ENCODE measurements around the gene CEACAM18. TPM values are rescaled to one million over a fixed set of nuclear protein-coding genes. Genes with fewer than 3 reads are reported as not detected.

CEACAM18 gene
- total and polyA plus RNA-seq, 2 of the 4 experiments (the other 2 are of a cell fraction): not detected

DNA sequence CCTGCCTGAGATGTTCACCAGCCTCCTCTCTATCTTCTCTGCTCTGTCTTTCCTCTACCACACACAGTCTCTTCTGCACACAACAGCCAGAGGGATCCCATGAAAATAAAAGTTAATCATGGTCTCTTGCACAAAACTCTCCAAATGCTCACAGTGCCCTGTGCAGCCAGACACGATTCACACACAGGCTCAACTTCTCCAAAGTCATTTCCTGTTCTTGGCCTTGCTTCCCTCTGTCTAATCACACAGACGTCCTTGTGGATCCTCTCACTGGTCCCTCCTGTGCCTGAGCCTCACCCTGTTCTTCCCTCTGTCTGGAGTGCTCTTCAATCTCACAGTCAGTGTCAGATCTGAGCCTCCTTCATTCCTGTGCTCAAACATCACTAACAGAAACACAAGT, 15.4 kb downstream of the CEACAM18 start:
- Histone ChIP-seq H3K79me1 (ENCODE audit: low read depth in 1 of 2, low read length in 2 of 2) (no peaks in the 10 kb centered on the region), H3K18ac (ENCODE audit: low read depth, low read length) (no peak overlapping the region), H2BK5ac (ENCODE audit: low read depth, low read length, poor library complexity, severe bottlenecking) (no peak overlapping the region), H4K5ac (ENCODE audit: low read depth, low read length) (no peak overlapping the region), H3K4ac (ENCODE audit: low read depth, low read length) (no peak overlapping the region), H3K4me2 (ENCODE audit: low read depth, low read length) (no peak overlapping the region), H3K27me3 (ENCODE audit: control insufficient read depth, insufficient read depth, low read length) (no peaks in the 10 kb centered on the region), H2AK5ac (ENCODE audit: low read depth, low read length) (no peak overlapping the region), H3K9ac (ENCODE audit: low read depth, low read length) (no peak overlapping the region), H3K23ac (ENCODE audit: low read depth, low read length) (no peak overlapping the region), H2AK9ac (replicated peaks; ENCODE audit: low read depth, low read length, poor library complexity) (no peak overlapping the region), H3K9me1 (ENCODE audit: insufficient read depth, low read length) (no peaks in the 10 kb centered on the region), H4K20me1 (ENCODE audit: insufficient read depth, low read length) (no peaks in the 10 kb centered on the region), H2BK20ac (ENCODE audit: low read depth, low read length) (no peak overlapping the region), H3K36me3 (ENCODE audit: control insufficient read depth, insufficient read depth, low read length) (no peaks in the 10 kb centered on the region), H3K4me1 (ENCODE audit: control insufficient read depth, insufficient read depth, low read length) (no peaks in the 10 kb centered on the region), H2AFZ (replicated peaks; ENCODE audit: low read length, poor library complexity) (no peak overlapping the region), H2BK15ac (ENCODE audit: low read depth, low read length) (no peak overlapping the region), H3K56ac (ENCODE audit: extremely low read depth, insufficient read depth, low read length) (no peak overlapping the region), H4K91ac (ENCODE audit: insufficient read depth, low read depth, low read length) (no peak overlapping the region), H2BK120ac (ENCODE audit: low read depth, low read length) (no peak overlapping the region), H3K9me3 (ENCODE audit: control insufficient read depth, insufficient read depth, low read length) (peaks cover 14% of the 10 kb centered on the region), H4K8ac (ENCODE audit: low read depth in 2 of 2, low read length in 2 of 2) (no peak overlapping the region), H3K27ac (ENCODE audit: insufficient read depth, low read length) (no peak overlapping the region), H3K4me3 (ENCODE audit: insufficient read depth, low read depth, low read length) (no peak overlapping the region), H3K14ac (replicated peaks; ENCODE audit: low read depth, low read length) (no peak overlapping the region)
- ChIA-PET CTCF (no interaction called here), POLR2A (ENCODE audit: unreplicated experiment) (no interaction called here)
- in situ Hi-C loops (cut with MboI; ENCODE audit: low sequenced_read_pairs) (no loop called here), intact Hi-C loops (cut with micrococcal nuclease) (no loop called here), dilution Hi-C loops (cut with HindIII; ENCODE audit: low sequenced_read_pairs, unreplicated experiment) (no loop called here)
- no peak for ATAC-seq (ENCODE audit: low read depth)
- no TSS peak for BruUV-seq (replicated peaks)
- no peak for TF ChIP-seq RAD21 (IDR thresholded peaks at IDR 0.05; ENCODE audit: low read length)
- TF ChIP-seq MXI1 (IDR thresholded peaks at IDR 0.05; ENCODE audit: borderline replicate concordance, low read depth, low read length): no peak
- TF ChIP-seq MAFK (IDR thresholded peaks at IDR 0.05; ENCODE audit: low read depth, low read length): no peak
- no peak for TF ChIP-seq NFE2L2 (IDR thresholded peaks at IDR 0.05; ENCODE audit: low read depth, low read length)
- no peak for TF ChIP-seq FOS (IDR thresholded peaks at IDR 0.05; ENCODE audit: low read depth, low read length)
- TF ChIP-seq POLR2A (IDR thresholded peaks at IDR 0.05; ENCODE audit: low read depth, low read length): no peak
- TF ChIP-seq, protein P1, sequence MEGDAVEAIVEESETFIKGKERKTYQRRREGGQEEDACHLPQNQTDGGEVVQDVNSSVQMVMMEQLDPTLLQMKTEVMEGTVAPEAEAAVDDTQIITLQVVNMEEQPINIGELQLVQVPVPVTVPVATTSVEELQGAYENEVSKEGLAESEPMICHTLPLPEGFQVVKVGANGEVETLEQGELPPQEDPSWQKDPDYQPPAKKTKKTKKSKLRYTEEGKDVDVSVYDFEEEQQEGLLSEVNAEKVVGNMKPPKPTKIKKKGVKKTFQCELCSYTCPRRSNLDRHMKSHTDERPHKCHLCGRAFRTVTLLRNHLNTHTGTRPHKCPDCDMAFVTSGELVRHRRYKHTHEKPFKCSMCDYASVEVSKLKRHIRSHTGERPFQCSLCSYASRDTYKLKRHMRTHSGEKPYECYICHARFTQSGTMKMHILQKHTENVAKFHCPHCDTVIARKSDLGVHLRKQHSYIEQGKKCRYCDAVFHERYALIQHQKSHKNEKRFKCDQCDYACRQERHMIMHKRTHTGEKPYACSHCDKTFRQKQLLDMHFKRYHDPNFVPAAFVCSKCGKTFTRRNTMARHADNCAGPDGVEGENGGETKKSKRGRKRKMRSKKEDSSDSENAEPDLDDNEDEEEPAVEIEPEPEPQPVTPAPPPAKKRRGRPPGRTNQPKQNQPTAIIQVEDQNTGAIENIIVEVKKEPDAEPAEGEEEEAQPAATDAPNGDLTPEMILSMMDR (conservative IDR thresholded peaks at IDR 0.05; ENCODE audit: low read depth, low read length): no peak
- no peak for TF ChIP-seq SMC3 (IDR thresholded peaks at IDR 0.05; ENCODE audit: low read depth, low read length)
- TF ChIP-seq RFX5 (IDR thresholded peaks at IDR 0.05; ENCODE audit: low read depth, low read length): no peak
- TF ChIP-seq BHLHE40 (IDR thresholded peaks at IDR 0.05; ENCODE audit: low read depth, low read length): no peak
- WGBS, 2 experiments (ENCODE audit: extremely low coverage in 2 of 2, insufficient read length in 1 of 2): 0% methylated on average over 1 of the region's 2 CpGs; no CpG with 5 or more reads in 1 of the 2 experiments
- no peak for DNase-seq

Measured in IMR-90 (cell line).